GM19043 (cell line): ENCODE measurements around the gene TCF20.

Source experiments
- ATAC-seq: cut with Tn5 transposase; IDR thresholded peaks from one replicate; pipeline ENCODE4 v1.9.1; 2021; ENCODE audit warnings: low read depth; ENCODE audit not compliant: unreplicated experiment

Gene TCF20

DNA sequence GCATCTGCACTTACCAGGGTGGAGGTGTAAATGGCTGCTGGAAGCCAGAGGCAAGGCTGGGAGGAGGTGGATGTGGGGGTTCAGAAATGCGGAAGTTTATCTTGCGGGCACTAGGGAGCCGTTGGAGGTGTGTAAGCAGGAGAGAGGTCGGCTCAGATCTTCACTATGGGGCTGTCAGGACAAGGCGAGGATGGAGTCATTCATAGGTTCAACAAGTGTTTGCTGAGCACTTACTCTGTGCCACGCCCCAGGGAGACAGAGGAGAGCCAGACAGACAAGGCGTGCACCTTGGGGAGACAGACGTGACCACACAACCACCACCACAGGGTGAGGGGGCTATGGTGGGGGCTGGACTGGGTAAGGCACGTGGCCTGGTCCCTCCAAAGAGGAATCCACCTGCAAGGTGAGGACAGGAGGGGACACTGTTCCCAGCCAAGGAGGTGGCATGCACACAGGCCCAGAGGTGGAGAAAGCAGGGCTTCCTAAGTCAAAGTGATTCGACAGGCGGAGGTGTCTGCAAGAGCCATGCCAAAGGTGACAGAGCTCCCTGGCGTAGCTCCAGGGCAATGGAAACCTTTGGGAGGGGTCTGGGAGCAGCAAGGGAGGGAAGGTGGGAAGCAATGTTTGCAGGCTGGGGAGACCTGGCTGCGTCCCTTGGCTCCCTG lies 30.8 kb upstream of the TCF20 start:
- no peak for ATAC-seq

DNA sequence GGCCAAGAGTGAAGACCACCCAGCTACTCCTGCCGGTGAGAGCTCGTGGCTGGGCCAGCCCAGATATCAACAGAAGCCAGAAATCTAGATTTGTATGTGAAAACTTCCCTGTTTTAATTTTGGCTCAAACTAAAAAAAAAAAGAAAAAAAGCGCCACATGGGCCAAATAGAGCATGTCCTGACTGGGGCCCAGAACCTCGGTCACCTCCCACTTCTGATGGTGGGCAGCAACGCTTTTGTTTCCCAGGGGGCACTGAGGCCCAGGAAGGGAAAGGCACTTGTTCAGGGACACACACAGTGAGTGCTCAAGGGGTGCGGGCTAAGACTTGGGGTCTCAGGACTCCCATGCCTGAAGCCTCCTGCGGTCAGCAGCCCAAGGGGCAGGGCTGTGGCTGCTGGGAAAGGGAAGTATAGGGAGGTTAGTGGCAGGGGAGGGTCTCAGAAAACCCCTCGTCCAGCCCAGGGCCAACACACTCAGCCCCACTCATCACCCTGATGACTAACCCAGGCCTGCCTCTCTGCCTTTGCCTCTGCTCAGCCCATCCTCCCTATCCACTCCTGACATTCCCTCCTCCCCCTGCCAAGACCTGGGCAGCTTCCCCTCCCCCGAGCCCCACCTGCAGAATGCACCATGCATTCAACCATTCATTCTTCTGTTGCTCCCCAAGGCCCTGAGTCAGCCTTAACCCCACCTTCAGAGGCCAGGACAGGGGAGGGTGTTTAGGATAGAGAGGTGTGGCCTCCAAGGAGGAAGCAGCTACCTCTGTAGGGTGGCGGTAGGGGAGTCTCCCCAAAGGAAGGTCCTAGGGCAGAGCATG lies 30.0 kb upstream of the TCF20 start:
- ATAC-seq: no peak

DNA sequence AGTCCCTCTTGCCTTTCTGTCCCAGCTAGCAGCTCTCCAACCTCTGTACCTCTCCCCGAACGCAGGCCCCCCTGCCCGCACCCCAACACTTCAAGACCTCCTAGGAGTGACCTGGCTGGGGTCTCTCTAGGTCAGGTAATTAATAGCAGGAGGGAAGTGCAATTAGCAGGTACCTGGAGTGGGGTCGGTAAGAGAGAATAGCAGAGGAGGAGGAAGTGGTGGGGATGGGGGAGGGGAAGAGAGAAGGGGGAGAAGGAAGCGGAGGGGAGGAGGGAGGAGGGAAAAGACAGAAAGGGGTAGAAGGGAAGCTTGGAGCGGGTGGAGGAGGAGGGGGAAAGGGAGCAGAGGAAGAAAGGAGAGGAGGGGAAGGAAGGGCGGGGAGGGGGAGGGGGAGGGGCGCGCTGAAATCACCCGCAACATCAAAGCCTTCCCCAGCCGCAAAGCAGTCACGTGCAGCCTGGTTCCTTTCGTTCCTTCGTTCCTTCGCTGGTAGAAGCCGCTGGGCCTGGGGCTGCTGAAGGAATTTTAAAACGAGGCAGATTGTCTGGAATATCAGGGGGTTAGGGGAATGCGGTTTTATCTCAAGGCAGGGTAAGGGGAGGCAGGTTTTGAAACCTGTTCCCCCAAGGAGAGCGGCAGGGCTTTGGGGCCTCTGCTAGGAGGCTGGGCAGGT lies 29.3 kb upstream of the TCF20 start:
- ATAC-seq: no peak

DNA sequence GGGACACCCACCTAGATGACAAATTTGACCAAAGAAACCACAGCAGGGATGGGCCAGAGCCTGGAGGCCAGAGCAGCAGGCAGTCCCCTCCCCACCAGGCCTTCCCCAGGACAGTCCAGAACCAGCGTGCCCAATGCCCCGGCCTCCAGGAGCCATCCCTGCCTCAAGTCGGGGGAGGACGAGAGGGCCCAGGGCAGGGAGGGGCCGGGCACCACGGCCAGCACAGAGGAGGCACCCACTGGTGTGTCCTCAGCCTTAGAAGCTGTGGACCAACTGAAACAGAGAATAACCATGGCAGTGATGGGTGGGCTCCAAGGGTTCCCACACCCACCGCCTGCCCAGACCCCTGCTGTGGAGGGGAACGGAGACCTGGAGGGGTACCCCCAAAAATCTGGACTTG lies 28.3 kb upstream of the TCF20 start:
- ATAC-seq: no peak

DNA sequence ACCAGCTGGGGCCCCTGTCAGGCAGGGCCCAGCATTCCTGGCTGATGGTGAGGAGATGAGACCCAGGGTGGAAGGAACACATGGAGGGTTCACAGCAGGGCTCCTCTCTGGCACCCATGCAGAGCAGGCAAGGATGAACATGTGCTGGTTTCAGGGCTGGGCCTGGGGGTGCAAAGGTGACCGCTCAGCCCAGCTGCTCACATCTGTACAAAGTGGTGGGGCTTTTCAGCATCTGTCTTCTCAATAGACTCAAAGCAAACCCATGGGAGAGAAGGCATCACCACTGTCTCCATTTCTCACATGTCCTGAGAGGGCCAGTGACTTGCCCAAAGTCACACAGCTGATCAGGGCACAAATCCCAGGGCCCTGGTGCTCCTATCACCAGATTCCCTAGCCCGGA lies 27.3 kb upstream of the TCF20 start:
- ATAC-seq: no peak

DNA sequence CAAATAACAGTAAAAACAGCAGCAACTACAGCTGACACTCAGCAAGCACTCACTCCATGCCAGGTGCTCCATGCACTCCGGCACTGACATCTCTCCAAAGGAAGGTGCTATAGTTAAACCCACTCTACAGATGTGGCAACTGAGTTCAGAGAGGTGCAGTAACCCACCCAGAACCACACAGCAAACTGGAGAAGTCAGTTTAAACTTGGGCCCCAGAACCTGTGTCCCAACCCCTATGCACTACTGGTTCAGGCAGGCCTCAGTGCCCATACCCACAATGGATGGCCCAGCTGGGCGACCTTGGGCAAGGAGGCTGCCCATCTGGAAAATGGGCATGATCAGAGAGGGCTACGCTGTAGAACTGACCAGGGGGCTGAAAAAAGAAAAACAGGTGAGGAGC lies 26.4 kb upstream of the TCF20 start:
- ATAC-seq: no peak

DNA sequence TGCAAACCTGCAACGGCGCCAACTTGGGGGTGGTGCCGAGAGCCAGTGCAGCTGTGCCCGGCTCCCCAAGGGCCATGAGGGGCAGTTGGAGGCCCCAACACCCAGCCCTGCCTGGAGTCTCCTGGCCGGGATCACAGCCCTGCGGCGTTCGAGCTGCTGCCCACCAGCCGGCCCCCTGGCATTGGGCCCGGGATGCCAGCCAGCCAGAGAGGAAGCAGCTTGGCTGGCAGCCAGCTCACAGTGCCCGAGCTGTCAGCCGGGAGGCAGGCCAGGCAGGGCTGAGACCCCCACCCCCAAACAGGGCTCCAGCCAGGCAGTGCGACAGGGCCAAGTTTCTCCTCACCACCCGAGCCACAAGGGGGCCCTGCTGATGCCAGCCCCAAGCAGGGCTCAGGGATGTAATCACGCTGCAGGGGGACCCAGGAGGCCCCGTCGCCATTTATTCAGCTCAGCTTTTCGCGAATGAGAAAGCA lies 26.0 kb upstream of the TCF20 start:
- no peak for ATAC-seq

DNA sequence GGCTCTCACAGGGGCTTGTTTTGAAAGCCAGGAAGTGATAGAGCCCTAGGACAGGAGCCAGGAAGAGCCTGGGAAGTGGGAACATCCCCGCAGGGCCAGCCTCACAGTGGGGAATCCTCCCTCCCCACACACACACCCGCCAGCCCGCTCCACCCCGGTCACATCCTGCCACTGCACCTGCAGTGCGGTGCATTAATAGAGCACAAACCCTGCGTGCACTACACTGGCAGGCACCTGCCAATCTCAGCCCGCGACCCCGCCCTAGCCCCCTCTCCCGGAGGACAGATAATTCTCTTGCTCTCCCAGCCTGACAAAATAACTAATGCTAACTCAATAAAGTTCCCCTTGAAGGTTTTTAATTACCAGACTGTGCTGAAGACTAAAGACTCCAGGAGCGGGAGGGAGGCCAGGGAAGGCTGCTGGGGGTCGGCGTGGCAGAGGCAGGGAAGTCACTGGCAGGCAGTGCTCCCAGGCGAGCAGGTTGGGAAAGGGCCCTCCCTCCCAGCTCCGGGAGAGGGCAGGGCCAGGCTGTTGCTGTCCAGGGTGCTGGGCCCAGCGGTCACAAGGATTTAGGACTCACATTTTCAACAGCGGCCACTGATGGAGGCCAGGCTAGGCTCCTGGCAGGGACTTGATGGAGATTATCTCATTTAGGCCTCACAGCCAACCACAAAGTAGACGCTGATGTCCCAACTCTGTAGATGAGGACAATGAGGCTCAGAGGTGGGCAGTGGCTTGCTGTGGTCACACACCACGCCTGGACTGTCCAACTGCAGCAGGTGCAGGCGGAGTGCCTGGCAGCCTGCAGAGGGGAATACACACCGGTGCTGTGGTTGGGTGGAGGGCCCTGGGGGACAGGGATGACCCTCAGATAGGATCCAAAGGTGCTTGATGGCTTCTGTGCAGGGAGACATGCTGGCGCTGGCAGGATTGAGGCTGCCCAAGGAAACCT lies 23.9 kb upstream of the TCF20 start:
- no peak for ATAC-seq

DNA sequence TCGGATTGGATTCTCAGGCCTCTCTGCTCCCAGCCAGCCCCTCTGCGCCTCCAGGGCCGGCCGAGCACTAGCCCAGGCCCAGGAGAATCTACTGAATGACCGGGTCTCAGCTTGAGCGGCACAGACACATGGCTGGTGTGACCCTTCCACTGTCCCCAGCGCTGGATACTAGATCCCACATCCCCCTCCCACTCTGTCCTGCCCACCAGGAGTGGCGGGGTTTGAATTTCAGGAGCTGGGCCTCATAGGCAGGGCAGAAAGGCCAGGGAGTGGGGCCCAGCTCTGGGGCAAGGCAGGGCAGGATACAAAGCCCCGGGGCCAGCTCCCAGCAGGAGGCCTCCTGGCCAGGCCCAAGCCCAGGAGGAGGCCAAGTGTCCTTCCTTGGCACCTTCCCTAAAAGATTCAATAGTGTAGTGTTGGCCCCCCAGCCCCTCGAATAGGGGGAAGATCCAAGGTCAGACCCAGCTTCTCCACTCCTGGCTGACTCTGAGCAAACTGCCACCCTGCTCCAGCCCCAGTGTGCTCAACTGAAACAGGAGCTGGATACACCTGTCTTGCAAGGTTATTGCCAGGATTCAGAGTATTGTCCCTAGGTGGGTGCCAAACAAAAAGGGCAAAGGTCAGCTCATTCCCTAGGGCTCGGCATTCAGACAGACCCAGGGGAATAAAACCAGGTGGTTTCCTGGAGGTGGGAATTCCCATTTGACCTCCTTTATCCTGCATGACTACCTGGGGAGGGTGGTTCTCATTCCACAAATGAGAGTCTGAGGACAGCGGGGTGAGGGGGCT lies 22.5 kb upstream of the TCF20 start:
- no peak for ATAC-seq

DNA sequence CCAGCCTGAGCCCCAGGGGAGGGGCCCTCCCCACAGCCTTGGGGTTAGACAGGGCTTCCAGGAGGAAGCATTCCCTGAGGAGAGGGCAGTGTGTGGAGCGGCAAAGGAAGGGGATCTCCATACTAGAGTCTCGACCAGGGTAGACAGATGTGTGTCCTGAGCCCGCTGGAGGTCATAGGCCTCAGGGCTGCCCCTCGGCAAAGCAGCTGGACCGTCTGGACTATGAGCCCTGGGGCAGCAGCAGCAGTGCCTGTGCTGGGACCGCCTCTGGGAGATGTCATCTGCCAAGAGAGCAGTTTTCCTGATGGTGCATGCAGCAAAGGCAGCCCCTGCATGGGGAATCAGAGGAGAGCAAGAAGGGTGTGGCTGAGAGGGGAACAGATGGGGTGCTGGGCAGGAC lies 20.8 kb upstream of the TCF20 start:
- no peak for ATAC-seq

DNA sequence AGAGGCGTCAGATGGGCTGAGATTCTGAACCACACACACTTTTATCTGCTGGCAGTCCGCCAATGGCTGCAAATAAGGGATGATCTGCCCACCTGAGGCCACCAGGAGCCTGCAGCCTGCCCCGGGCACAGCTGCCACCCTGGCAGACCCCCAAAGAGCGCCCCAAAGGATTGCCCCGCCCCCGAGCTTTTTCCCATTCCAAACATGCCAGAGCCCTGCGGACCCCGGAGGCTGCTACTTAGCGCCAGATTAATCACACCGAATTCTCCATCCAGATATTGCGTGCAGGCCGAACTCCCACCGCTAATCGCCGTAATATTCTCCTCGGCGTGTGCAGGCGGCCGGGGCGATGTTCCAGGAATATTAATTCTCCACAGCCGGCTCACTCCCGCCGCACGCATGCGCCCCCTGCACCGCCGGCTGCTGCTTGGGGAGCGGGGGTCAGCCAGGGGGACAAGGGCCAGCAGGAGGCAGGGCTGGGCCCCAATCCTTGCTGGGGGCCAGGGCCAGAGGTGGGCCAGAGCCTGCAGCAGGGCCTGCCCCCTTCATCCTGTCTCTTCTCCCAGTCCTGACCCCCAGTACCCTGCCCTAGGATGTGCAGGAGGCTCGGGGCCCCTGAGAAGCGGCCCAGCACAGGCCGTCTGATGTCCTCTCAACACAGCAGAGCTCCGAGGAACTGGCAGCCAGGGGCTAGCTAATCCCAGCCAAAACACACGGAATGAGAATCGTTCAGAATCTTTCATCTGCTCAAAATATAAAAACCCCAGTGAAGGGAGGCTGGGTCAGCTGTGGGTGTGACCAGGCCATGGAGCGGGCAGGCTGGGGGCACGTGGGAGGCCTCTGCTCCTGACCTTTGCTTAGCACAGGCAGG lies 19.5 kb upstream of the TCF20 start:
- ATAC-seq: no peak

DNA sequence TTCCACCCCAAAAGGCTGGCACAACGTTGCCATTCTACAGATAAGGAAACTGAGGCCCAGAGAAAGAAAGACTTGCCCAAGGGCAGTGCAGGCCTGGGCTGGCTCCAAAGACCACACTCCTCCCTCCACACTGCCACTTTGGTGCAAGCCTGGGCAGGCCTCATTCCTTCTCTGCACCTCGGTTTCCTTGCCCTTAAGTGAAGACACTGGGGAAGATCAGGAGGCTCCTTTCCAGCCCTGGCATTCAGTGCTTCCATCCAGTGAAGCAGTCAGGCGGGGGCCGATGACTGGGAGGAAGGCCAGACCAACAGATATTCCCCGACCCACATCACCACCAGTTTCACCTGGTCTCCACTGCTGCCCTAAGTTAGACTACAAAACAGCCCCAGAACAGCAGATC lies 18.3 kb upstream of the TCF20 start:
- ATAC-seq: no peak

DNA sequence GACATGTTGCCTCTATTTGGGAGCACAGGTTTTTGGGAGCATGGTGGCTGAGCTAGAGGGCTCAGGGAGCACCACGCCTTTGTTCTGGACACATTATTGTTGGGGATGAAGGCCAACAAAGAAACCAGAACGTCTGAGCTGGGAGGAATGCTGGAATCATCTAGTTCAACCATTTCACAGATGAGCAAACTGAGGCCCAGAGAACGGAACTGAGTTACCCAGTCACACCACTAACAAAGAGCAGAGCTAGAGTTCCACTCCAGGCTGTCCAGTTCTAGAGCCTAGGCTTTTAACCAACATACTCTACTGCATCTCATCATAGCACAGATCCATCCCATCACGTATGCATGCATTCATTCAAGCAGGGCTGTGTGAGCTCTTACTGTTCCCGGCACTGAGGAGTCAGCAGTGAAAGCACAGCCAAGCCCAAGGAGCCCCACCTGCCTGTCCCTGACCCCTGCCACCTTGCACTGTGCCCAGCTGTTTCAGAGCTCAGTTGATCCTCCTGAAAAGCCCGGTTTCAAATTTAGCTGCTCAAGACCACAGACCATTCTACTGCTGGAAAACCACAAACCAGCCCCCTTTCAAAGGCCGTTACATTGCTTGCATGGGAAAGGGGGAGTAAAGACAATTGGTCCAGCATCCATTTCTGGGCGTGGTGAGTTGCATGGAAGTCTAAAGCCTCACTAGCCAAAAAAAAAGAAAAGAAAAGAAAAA lies 16.9 kb upstream of the TCF20 start:
- ATAC-seq: no peak

DNA sequence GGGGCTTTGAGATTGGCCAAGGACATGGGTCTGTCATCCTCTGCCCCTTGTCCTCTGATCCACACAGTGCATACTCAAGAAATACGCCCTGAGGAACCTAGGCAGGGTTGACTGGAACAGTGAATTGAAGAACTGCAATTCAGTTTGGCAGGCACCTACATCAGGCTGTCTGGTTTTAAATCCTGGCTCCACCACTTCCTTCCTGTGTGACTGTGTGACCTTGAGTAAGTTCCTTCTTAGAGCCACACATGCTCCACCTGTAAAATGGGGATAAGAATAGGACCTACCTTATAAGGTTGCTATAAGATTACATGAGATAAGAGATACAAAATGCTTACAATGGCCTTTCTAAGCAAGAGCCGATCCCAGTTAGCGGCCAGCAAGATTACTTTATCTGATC lies 15.8 kb upstream of the TCF20 start:
- no peak for ATAC-seq

DNA sequence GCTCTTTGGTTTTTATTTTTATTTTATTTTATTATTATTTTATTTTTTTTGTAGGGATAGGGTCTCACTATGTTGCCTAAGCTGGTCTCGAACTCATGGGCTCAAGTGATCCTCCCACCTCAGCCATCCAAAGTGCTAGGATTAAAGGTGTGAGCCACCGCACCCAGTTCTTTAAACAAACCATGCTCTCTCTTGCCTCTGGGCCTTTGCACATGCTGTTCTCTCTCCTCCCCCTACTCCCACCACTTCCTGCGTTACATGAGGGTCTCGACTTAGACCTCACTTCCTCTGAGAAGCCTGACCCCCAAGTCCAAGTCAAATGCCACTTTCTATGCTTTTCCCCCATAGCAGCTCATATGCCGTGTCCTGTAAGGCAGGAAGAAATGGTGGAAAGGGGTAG lies 15.2 kb upstream of the TCF20 start:
- no peak for ATAC-seq

DNA sequence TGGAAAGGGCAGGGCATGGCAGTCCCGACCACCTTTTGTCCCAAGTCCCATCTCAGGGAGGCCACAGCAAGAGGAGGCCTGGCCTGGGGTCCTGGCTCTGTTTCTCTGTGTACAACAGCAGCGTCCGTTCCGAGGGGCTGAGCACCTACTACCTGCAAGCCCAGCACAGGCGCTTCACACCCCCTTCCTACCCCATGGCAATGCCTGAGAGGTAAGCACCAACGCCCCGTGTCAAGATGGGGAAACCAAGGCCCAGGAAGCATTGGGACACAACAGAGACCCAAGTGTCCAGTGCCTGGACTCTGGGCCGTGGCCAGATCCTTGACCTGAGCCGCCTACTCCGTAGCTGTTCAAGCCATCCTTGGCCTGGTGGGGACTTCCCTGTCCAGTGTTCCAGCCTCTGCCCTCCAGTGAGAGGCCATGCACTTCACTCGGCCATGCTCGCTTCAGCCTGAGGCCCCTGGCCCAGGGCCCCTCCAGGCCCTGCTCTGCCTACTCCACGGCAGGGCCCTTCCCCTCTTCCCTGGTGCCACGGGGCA lies 14.3 kb upstream of the TCF20 start:
- ATAC-seq: no peak

DNA sequence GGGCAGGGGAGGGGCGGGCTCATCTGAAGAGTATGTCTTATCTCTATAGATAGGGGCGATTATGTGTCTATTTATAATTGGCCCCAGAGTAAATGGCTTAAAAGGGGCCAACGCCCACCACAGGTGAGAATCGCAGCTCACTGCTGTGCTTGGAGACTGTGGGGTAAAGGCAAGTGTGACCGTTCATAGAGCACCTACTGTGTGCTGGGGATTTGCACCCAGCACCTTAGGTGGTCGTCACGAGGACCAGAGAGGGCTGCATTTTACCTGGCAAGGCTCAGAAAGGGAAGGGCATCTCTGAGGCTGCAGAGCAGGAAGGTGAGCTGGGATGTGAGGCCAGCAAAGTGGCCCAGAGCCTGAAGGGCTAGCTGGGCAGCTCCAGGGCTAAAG lies 13.7 kb upstream of the TCF20 start:
- no peak for ATAC-seq
